ENCODE measurements around the gene SGMS2. TPM values are rescaled to one million over a fixed set of nuclear protein-coding genes. Genes with fewer than 3 reads are reported as not detected.

Gene SGMS2
- total and polyA plus RNA-seq, 2 of the 13 experiments (the other 11 are each of a cell fraction or from before 2014, with no cell fraction given): 1.2 to 1.7 TPM

DNA sequence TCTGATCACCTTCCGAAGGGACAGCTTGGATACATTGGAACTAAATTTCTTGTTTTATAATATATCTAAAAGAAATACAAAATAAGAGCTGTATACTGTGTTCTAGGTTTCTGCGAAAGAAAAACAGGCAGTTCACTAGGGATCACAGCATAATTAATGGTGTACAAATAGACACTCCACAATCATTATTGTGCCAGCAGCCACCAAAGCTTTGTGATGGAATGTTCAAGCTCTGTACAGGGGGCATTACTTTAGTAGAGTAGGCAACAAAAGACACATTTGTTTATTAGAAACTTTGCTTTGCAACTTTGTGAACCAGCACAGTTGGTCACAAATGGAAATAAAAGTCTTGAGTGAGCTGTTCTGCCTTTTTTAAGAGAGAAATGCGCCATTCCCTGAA, 49.3 kb downstream of the SGMS2 start (continued):
- TF ChIP-seq, protein P1, sequence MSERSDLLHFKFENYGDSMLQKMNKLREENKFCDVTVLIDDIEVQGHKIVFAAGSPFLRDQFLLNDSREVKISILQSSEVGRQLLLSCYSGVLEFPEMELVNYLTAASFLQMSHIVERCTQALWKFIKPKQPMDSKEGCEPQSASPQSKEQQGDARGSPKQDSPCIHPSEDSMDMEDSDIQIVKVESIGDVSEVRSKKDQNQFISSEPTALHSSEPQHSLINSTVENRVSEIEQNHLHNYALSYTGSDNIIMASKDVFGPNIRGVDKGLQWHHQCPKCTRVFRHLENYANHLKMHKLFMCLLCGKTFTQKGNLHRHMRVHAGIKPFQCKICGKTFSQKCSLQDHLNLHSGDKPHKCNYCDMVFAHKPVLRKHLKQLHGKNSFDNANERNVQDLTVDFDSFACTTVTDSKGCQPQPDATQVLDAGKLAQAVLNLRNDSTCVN (CRISPR knock-in tag; IDR thresholded peaks at IDR 0.05; ENCODE audit: borderline replicate concordance): no peak

DNA sequence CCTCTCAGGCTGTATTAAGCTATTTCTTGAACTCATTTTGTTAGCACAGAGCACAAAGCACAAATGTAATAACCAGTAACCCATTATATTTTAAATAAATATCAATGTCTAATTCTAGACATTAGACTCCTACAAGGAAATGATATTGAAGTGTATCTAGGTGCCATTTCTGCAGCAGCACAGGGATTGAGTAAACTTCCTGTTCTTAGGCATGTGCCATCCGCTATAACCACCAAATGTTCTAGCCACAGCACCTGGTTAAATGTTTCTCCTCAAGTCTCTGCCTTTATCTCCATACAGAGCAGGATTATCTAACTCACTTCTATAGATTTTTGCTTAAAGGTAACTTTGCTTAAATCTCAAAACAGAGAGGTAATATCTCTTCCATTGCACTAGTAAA, 51.4 kb downstream of the SGMS2 start:
- Histone ChIP-seq H3K27ac (ENCODE audit: extremely low read length, insufficient read depth, low read length) (no peak overlapping the region), H4K20me1 (ENCODE audit: insufficient read depth, low read length) (no peaks in the 10 kb centered on the region), H3K27me3 (ENCODE audit: control insufficient read depth in 1 of 2, insufficient read depth in 2 of 2, low read length in 2 of 2) (no peaks in the 10 kb centered on the region), H3K9me3 (ENCODE audit: low read length) (no peaks in the 10 kb centered on the region), H2AFZ (ENCODE audit: low read length) (no peak overlapping the region), H3K4me3 (replicated peaks in 1 of 3; ENCODE audit: insufficient read depth in 1 of 3, low read depth in 2 of 3, low read length in 3 of 3) (no peak overlapping the region), H3K4me2 (ENCODE audit: low read depth, low read length) (no peak overlapping the region), H3K79me2 (ENCODE audit: insufficient read depth, low read length) (no peaks in the 10 kb centered on the region), H3K9ac (ENCODE audit: insufficient read depth, low read depth, low read length) (no peak overlapping the region), H3K36me3 (replicated peaks in 1 of 2; ENCODE audit: control insufficient read depth in 1 of 2, insufficient read depth in 2 of 2, low read length in 2 of 2) (no peaks in the 10 kb centered on the region), H3K4me1 (ENCODE audit: insufficient read depth, low read length) (peaks cover 10% of the 10 kb centered on the region)
- in situ Hi-C loops (cut with HindIII; ENCODE audit: extremely low pct_ligation_motif_present, low pct_unique_long_range_greater_than_20kb) (no loop called here), intact Hi-C loops (cut with micrococcal nuclease; ENCODE audit: unreplicated experiment) (no loop called here)
- WGBS (ENCODE audit: low lambda C conversion rate): 100% methylated on average over 1 of the region's 1 CpG
- FAIRE-seq (no peak), DNase-seq (ENCODE audit: low spot score) (no peak), ATAC-seq (no peak)
- TF ChIP-seq ATM (IDR thresholded peaks at IDR 0.05; ENCODE audit: borderline replicate concordance) (no peak), ZFP36L2 (CRISPR knock-in tag; IDR thresholded peaks at IDR 0.05) (no peak), NFKB2 (CRISPR knock-in tag; IDR thresholded peaks at IDR 0.05; ENCODE audit: borderline replicate concordance) (no peak), CBX2 (IDR thresholded peaks at IDR 0.05; ENCODE audit: low read depth, low read length) (no peak), CBX2 (CRISPR knock-in tag; IDR thresholded peaks at IDR 0.05; ENCODE audit: low read depth) (no peak), ZSCAN21 (CRISPR knock-in tag; IDR thresholded peaks at IDR 0.05; ENCODE audit: borderline replicate concordance) (no peak), ZFYVE20 (CRISPR knock-in tag; IDR thresholded peaks at IDR 0.05; ENCODE audit: borderline replicate concordance, low read depth) (no peak), RXRA (CRISPR knock-in tag; IDR thresholded peaks at IDR 0.05) (no peak), ZNF782 (CRISPR knock-in tag; IDR thresholded peaks at IDR 0.05; ENCODE audit: borderline replicate concordance) (no peak), ZNF549 (CRISPR knock-in tag; IDR thresholded peaks at IDR 0.05) (no peak), ERF (CRISPR knock-in tag; IDR thresholded peaks at IDR 0.05) (no peak)
- TF ChIP-seq, protein P2, sequence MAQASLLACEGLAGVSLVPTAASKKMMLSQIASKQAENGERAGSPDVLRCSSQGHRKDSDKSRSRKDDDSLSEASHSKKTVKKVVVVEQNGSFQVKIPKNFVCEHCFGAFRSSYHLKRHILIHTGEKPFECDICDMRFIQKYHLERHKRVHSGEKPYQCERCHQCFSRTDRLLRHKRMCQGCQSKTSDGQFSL (CRISPR knock-in tag; IDR thresholded peaks at IDR 0.05): no peak
- TF ChIP-seq, protein P3, sequence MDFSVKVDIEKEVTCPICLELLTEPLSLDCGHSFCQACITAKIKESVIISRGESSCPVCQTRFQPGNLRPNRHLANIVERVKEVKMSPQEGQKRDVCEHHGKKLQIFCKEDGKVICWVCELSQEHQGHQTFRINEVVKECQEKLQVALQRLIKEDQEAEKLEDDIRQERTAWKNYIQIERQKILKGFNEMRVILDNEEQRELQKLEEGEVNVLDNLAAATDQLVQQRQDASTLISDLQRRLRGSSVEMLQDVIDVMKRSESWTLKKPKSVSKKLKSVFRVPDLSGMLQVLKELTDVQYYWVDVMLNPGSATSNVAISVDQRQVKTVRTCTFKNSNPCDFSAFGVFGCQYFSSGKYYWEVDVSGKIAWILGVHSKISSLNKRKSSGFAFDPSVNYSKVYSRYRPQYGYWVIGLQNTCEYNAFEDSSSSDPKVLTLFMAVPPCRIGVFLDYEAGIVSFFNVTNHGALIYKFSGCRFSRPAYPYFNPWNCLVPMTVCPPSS (IDR thresholded peaks at IDR 0.05): no peak
- ChIA-PET CTCF (ENCODE audit: low intra/inter-chr PET ratio, low total read pairs) (no interaction called here), POLR2A (no interaction called here)
- no TSS peak for BruUV-seq (replicated peaks)
